Activated effector memory CD4-positive, alpha-beta T cell treated with Interleukin-2 at 50 U/mL for 16 hours (primary cell): ENCODE results near the gene PARP9.

Experiments used
- DNase-seq: peaks from one replicate; pipeline ENCODE4 v3.0.0-alpha.2; 2020

PARP9 gene

GRCh38 chr3:122564155-122564912 lies at the start of gene PARP9, which contains the start of gene DTX3L:
Gene PARP9, minus strand, starts transcription at chr3:122564300. Its CDS starts 4,680 bp downstream, at chr3:122559620.
Gene DTX3L, plus strand, starts transcription at chr3:122564338. Its CDS starts 89 bp downstream, at chr3:122564427.
- peak; percentile 66 for DNase-seq

- DNase-seq: no peak
Observed at GRCh38 chr3:122612696-122613095, 48.6 kb upstream of the PARP9 start.

GRCh38 chr3:122609798-122610559 lies 45.9 kb upstream of the PARP9 start:
- no peak for DNase-seq

- DNase-seq: no peak
Observed at GRCh38 chr3:122608916-122609315, 44.8 kb upstream of the PARP9 start.

GRCh38 chr3:122606330-122606729 lies 42.2 kb upstream of the PARP9 start:
- DNase-seq: no peak

GRCh38 chr3:122603056-122603455 lies 39.0 kb upstream of the PARP9 start:
- no peak for DNase-seq

- no peak for DNase-seq
Observed at GRCh38 chr3:122602011-122602710, 38.1 kb upstream of the PARP9 start.

GRCh38 chr3:122598556-122598955 lies 34.5 kb upstream of the PARP9 start:
- DNase-seq: no peak

- no peak for DNase-seq
Observed at GRCh38 chr3:122598151-122598550, 34.1 kb upstream of the PARP9 start.

- DNase-seq: no peak
Observed at GRCh38 chr3:122594025-122594424, 29.9 kb upstream of the PARP9 start.

- no peak for DNase-seq
Observed at GRCh38 chr3:122590610-122591009, 26.5 kb upstream of the PARP9 start.

- no peak for DNase-seq
Observed at GRCh38 chr3:122589297-122589696, 25.2 kb upstream of the PARP9 start.

- DNase-seq: no peak
Observed at GRCh38 chr3:122587572-122587971, 23.5 kb upstream of the PARP9 start.

- no peak for DNase-seq
Observed at GRCh38 chr3:122586773-122587485, 22.8 kb upstream of the PARP9 start.

GRCh38 chr3:122586098-122586497 lies 22.0 kb upstream of the PARP9 start:
- DNase-seq: no peak

- no peak for DNase-seq
Observed at GRCh38 chr3:122582390-122582789, 18.3 kb upstream of the PARP9 start.

GRCh38 chr3:122581622-122582021 lies 17.5 kb upstream of the PARP9 start:
- DNase-seq: no peak

- DNase-seq: no peak
Observed at GRCh38 chr3:122580470-122580869, 16.4 kb upstream of the PARP9 start.

GRCh38 chr3:122578069-122578740 lies 14.1 kb upstream of the PARP9 start:
- DNase-seq: no peak

GRCh38 chr3:122577409-122578031 lies 13.4 kb upstream of the PARP9 start, which contains the start of gene PARP15:
Gene PARP15, plus strand, starts transcription at chr3:122577650. Its CDS starts 18 bp downstream, at chr3:122577668.
- DNase-seq: peak; percentile 55

- no peak for DNase-seq
Observed at GRCh38 chr3:122576174-122576940, 12.3 kb upstream of the PARP9 start.
